Fibroblast of skin of abdomen (primary cell): Measurements from ENCODE around the gene PTCD3.

ENCODE experiments used
- DNase-seq: peaks from one replicate; pipeline ENCODE4 v3.0.0-alpha.2; 2013

The PTCD3 gene

DNA sequence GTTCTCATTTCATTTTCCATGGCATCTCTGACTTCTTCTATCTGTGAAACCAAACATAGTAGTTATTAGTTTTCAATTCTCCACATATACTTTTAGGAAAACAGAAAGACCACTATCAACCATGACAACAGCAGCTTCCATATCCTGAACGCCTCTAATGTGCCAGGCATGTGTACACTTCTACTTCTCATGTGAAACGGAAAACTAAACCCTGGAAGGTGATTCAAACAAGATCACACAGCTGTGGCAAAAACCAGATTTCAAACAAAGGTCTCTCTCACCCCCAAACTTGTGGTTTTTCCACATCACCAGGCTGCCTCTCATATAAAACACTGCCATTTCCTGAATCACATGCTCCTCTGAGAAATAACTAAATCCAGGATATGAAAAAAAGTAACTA lies 41.8 kb downstream of the PTCD3 start:
- DNase-seq: no peak

DNA sequence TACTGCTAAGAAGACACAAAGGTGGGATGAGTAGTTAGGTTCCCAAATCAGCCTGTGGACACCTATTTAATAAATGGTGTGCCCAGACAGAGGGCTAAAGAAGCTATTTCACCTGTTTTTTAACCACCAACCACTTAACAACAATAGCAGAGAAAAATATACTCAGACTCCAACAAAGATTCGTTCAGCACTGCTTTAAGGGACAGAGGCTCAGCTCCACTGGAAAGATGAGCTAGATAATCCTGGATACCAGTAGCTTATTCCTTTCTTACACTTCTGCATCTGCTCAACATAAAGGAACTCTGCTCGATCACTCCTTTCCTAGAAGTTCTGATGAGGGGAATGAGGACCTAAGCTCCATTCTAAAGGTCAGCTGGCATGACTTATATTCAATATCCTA lies 44.5 kb downstream of the PTCD3 start:
- no peak for DNase-seq

DNA sequence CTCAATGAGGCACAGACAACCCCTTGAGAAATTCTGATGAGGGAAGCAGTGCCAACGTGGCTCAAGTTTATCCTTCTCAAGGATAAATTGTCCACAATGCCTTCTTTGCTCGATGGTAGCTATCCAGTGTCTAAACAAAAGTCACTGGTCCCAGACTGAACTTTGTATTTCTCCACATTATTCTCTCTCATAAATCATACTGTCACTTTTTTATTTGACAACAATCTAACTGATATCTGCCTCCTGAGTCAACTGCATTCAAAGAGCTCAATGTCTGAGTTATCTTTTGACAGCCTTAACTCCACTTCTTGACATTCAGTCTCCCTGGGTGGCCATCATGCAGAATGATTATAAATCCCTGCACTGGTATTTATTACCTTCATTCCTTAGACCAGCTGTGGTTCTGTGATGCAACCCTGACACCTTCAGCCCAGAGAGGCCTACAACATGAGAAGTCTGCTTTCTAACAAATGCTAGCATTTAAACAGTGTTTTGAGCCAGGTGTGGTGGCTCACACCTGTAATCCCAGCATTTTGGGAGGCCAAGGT lies 51.0 kb downstream of the PTCD3 start:
- DNase-seq: no peak

DNA sequence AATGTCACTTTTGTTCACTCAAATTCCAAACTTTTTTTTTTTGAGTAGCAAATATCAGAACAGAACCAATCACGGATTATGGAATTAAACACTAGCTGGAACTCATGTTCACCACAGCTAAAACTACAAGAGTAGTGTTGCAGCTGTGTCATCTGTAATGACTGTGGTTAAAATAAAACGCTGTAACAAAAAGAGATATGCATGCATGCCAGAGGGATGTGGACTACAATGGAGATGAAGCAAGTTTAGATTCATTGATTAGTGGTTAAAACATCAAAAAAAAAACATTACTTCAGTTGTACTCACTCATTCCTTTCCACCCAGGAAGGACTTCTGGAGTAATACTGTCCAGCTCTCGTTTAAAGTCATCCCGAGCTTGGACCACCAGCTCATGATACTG lies 52.3 kb downstream of the PTCD3 start:
- DNase-seq: no peak

DNA sequence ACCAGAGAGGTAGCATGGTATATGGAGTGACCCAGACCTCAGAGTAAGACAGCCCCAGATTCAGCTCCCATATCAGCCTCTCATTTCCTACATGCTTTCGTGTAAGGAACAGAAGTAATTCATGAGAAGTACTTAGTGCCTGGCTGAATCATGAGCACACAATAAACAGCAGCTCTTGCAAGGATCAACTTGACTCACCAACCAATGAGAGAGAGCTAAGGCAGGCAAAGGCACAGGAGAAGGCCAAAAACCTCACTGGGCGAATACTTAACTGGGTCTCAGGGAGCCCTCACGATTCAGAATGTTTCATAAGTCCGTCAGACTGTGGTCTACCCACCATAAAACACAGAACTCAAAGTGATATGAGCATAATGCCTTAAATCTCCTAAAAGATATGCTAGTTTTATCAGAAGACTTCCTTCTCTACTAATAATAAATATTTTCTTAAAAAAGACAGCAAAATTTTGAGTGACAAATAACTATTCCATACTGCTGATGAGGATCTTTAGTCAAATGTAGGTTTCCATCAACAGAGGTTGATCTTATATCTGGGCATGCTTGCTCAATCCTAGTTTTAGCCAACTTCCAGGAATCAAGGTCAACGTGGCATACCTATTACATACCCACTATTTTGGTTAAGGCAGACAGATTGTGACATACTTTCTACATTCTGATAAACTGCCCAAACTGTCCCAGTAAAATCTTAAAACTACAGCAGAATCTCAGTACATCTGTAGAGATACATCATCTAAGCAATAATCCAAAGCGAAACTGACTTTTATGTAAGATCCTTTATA lies 54.3 kb downstream of the PTCD3 start:
- no peak for DNase-seq

DNA sequence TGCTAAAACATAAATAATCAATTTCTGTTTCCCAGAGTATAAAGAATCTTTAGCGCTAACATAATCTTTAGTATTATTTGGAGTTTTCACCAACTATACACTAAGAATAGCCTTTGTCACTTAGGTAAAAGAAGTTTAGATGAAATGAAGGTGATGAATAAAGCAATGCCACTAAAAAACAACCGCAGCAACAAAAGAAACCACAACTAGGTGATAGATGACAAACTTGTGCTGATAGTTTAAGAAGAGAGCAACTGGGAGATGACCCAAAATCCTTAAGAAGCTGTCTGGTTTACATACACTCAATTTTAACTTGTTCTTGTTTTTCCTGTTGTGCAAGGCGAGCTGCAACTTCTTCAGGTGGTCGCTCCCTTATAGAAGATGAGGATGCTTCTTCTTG lies 64.4 kb downstream of the PTCD3 start:
- no peak for DNase-seq

DNA sequence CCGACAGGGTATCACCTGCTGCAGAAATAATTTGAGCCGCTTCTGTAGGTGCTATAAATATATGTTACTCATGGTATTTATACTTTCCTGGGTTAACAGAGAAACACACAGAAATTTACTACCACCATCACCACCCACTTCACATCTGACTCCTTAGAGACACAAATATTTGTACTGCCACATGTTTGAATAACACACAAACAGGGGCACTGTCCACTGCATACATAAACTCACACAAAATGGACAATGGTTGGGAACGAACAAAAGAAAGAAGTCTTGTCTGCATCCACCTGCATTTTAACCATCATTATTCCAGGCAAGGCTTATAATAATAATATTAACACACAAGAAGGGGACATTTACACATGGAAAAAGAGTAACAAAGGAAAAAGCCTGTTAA lies 65.3 kb downstream of the PTCD3 start:
- no peak for DNase-seq

DNA sequence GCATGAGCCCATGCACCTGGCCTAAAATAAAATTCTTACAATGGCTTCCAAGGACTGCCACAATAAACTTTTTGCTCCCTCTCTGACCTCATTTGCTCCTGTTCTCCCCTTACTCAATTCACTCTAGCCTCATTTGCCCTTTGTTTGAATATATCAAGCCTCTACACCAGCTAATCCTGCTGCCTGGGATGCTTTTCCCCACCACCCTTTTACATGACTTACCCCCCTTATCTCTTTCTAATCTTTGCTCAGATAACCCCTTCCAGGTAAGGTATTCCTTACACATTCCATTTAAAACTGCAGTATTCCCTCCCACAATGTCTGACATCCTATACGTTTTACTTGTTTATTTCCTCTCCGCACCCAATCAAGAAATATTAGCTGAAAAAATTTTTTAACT lies 66.6 kb downstream of the PTCD3 start:
- DNase-seq: no peak

DNA sequence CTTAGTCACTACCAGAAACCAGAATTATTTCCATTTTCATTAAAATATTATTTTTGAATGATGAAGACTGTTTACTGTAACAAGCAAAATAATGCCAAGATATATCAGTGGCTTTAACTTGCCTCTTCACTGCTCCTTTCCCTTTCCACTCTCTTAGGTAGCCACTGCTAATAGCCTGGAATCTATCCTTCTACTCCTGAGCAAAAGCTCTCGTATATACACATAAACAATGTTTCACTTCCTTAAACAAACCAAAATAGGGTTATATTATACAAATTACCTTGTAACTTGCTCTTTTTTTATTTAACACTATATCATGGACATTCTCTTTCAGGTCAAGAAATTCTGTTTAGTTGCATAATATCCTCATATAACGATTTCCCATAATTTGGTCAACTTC lies 68.4 kb downstream of the PTCD3 start:
- DNase-seq: no peak

DNA sequence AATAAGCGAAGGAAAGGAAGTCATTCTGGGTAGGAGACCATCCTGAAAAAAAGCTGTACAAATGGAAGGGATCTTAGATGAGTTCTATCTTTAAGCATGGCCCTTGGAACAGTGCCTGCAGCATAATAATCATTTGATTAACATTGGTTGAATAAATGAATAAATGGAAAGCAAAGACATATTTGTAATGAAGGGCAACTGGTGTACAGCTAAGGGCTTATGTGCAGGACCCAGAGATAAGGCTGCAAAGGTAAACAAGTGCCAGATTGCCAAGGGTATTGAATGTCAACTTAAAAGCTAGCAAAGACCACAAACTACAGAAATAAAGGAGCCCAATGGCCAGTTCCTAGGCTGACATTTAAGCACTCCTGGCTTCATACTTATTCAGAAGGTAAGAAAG lies 69.8 kb downstream of the PTCD3 start:
- no peak for DNase-seq

DNA sequence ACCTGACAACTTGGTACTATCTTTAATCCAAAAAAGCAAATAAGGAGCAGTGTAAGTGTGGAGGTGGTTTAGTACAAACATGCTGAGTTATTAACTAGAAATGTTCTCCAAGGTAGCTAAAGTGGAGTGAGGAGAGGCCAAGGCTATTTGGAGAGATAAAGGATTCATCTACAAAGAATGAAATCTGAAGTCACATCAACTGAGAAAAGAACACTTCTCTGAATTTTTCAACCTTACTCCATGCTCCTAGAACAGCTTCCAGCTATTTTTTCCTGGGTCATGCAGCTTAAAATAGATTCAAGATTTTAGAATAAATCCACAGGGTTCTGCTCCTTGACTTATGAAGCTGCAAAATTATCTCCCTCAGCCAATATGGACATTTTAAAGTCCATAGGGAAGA lies 70.6 kb downstream of the PTCD3 start:
- DNase-seq: no peak

DNA sequence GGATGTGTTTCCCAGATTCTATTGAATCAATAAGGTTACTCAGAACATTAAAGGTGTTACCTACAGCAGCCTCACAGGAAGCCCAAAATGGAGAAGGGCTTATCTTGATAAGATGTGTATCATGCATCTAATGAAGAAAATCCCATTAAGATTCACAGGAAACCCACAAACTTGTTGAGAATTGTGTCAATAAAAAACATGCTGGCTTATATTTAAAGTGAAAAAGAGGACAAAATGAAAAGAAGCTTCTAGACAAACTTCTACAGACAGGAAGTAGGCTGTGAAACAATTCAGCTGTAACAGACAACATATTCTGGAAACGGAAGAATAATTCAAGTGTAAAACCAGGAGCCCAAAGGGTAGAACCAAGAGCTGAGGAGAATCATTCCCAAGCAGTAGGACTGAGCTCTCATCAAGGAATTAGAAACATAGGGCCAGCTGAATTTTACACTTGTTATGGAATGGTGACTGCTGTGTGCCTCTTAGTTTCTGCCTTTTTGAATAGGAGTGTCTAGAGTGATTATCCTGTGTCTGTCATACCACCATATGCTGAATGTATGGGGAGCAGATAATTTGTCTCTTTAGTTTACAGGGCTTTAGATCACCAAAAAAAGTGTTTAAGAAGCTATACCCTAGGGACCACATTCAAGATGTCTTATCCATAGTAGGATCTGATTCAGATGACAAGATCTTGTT lies 79.6 kb downstream of the PTCD3 start:
- DNase-seq: no peak

DNA sequence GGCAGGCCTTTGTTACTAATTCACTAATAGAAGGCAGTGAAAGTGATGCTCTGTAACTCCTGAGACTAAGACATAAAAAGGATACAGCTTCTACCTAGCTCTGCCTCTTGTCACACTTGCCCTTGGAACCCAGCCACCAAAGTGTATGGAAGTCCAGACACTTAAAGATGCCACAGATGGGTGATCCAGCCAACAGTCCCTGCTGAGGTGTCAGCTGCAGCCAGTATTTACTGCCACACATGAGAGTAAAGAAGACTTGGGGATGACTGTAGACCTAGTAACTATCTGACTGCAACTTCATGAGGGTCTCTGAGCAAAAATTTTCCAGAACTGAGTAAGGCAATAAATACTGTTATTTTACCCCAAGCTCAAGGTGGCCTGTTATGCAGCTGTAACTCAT lies 80.4 kb downstream of the PTCD3 start:
- DNase-seq: no peak

DNA sequence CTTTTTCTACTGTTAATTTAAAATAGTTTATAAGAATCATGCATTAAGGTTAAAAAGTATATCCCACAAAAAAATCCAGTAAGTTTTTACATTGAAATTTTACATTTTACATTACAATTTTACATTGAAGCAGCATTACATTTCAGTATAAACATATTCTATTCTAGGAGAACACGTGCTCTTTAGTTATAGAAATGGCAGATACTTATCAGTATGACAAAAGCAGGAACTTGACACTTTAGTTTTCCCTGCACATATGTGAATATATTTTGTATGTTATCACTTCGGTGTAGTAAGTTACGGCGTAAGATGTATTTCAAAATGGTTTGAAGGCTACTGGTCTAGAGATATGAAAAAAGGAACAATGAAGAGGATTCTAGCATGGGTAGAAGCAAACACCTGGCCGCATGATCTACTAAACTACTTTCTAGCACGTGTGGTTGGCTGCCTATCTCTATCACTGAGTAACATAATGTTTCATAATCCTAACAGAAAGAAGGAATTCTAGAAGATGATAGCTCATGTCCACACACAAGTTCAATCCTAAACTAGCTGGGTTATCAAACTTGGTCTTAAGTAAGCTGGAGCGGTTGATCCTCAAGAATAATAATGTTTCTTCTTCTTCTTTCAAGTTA lies 83.9 kb downstream of the PTCD3 start:
- no peak for DNase-seq
